Subcutaneous adipose tissue (tissue), 4 donors: ENCODE measurements around the gene PRSS56. TPM values are rescaled to one million over a fixed set of nuclear protein-coding genes. Genes with fewer than 3 reads are reported as not detected.

Experiments used
- CTCF ChIP-seq: fragments of 450-650 bp; IDR thresholded peaks from one replicate; pipeline ENCODE4 v1.5.1; 2016; ENCODE audit warnings: low read depth, mild to moderate bottlenecking, control low read depth, antibody characterized with exemption, moderate library complexity
- total RNA-seq, 4 donors: library from RNA; depleted of rRNA; stranded (reverse); fragments of >200 nt; gene quantifications; one replicate each; pipeline ENCODE4 v1.1.0, GENCODE V29; 2016

Gene PRSS56
- total RNA-seq, 4 donors from 2014 or later = not detected

GRCh38 chr2:232547991-232548390 is 27.8 kb downstream of the PRSS56 start:
- TF ChIP-seq CTCF = no peak

DNA sequence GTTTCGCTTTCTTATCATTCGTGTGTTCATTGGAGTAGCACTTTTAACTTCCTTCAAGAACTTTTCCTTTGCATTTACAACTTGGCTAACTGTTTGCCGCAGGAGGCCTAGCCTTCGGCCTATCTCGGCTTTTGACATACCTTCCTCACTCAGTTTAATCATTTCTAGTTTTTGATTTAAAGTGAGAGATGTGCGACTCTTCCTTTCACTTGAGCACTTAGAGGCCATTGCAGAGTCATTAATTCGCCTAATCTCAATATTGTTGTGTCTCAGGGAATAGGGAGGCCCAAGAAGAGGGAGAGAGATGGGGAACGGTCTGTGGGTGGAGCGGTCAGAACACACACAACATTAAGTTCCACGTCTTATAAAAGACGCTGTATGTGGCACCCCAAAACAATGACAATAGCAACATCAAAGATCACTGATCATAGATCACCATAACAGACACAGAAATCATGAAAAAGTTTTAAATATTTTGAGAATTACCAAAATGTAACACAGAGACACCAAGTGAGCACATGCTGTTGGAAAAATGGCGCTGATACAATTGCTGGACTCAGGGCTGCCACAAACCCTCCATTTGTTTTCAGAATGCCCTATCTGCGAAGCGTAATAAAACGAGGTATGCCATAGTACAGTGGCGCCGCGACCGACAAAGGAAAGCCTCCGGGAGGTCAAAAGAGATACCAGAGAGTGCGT is 29.6 kb downstream of the PRSS56 start:
- no peak for TF ChIP-seq CTCF

DNA sequence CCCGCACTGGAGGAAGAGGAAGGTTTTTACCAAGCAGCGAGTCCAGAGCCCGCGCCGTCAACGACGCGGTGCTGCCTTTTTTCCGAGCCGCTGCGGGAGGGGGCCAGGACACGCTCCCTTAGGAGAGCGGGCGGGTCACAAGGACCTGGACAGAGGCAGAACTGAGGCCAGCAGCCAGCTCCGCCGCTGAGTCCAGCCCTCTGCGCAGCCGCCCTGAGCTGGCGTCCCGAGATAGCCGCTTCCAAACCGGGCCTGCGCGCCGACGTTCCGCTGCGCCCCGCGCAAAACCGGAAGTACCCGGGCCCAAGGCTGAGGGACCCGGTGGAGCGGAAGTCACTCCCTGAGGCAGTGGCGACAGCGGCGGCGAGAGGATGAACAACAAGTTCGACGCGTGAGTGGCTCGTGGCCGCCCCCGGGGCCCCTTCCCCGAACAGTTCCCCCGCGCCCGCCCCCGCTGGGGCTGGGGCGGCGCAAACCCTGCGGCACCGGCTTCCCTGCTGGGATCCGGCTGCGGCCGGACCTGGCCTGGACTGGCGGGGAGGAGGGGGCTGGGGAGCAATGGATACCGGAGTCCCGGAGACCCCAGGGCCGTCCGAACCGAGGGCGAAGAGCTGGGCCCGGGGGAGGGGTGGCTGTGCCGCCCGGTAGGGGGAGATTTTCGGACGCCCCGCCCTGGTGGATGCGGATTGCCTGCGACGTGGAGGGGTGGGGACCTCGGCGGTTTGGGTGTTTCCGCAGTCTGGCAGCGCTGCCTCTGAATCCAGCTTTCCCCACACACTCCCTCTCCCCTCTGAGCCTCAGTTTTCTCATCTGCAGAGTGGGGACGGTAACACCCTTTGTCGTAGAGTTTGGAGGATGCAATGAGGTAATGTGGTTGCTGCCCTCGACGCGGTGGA is 30.4 kb downstream of the PRSS56 start, which contains the start of the genes EIF4E2 and TIGD1:
Gene EIF4E2, plus strand, starts transcription at position 336 of the 896 bp plus-strand sequence. Its CDS starts 36 bp downstream, at position 372.
Gene TIGD1, minus strand, starts transcription at position 204 of the 896 bp plus-strand sequence. CDS start 675 bp downstream, outside the sequence.
- TF ChIP-seq CTCF = no peak

GRCh38 chr2:232551250-232551638 is 31.1 kb downstream of the PRSS56 start:
- TF ChIP-seq CTCF = no peak

GRCh38 chr2:232551776-232552175 is 31.6 kb downstream of the PRSS56 start:
- TF ChIP-seq CTCF = no peak

DNA sequence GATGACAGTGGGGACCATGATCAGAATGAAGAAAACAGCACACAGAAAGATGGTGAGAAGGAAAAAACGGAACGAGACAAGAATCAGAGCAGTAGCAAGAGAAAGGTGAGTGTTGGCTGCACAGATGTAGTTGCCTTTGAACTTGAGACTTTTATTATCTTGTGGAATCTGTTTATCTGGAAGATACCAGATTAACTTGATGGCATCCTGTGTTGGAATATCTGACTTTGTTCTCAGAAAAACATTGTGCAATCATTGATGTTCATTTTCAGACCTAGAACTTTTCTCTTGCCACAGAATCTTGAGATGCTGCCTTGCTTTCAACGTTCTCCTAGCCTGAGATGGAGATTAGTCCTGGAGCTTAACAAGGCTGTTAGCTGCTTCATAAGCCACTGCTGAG is 36.2 kb downstream of the PRSS56 start:
- no peak for TF ChIP-seq CTCF
